Prostate gland (tissue), 2 donors: ENCODE data around the gene CTPS1.

Source experiments
- POLR2A ChIP-seq: fragments of 450-650 bp; IDR thresholded peaks from one replicate; pipeline ENCODE4 v1.6.1; 2016; ENCODE audit warnings: antibody characterized with exemption, mild to moderate bottlenecking
- POLR2AphosphoS5 ChIP-seq: sonication (generic); formaldehyde crosslinking; IDR thresholded peaks from one replicate; pipeline ENCODE4 v1.6.1; 2017; ENCODE audit warnings: antibody characterized with exemption
- TF ChIP-seq, protein P1 (sequence below), 4 experiments: fragments of 200-600 bp in 2 of 4; fragments of 450-650 bp in 2 of 4; sonication (generic) in 2 of 4; IDR thresholded peaks; 1 replicate in 3 of 4; 2 replicates in 1 of 4; pipeline ENCODE4 v1.5.1; 2016 to 2019; ENCODE audit warnings: antibody characterized with exemption in 4 of 4, mild to moderate bottlenecking in 2 of 4, moderate library complexity in 2 of 4

DNA sequence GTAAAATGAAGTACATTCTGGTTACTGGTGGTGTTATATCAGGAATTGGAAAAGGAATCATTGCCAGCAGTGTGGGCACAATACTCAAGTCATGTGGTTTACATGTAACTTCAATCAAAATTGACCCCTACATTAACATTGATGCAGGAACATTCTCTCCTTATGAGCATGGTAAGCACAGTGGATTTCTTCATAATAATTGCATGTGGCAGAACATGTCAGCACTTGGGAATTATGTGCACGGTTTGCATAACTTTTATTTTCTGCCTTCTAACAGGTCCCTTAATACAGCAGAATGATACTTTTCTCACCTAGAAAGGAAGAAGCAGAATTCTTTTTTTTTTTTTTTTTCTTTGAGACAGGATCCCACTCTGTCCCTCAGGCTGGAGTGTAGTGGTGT, 3.8 kb downstream of the CTPS1 start:
- TF ChIP-seq, protein P1, sequence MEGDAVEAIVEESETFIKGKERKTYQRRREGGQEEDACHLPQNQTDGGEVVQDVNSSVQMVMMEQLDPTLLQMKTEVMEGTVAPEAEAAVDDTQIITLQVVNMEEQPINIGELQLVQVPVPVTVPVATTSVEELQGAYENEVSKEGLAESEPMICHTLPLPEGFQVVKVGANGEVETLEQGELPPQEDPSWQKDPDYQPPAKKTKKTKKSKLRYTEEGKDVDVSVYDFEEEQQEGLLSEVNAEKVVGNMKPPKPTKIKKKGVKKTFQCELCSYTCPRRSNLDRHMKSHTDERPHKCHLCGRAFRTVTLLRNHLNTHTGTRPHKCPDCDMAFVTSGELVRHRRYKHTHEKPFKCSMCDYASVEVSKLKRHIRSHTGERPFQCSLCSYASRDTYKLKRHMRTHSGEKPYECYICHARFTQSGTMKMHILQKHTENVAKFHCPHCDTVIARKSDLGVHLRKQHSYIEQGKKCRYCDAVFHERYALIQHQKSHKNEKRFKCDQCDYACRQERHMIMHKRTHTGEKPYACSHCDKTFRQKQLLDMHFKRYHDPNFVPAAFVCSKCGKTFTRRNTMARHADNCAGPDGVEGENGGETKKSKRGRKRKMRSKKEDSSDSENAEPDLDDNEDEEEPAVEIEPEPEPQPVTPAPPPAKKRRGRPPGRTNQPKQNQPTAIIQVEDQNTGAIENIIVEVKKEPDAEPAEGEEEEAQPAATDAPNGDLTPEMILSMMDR (IDR thresholded peaks at IDR 0.05) = no peak
- TF ChIP-seq POLR2A (no peak), POLR2AphosphoS5 (no peak)
